ENCODE measurements around the gene MCU.
"Not testable (repeated sequence)": the region's sequence is repeated elsewhere in the genome, so short reads cannot be mapped to it uniquely, and the experiment has no call there.

The MCU gene

DNA sequence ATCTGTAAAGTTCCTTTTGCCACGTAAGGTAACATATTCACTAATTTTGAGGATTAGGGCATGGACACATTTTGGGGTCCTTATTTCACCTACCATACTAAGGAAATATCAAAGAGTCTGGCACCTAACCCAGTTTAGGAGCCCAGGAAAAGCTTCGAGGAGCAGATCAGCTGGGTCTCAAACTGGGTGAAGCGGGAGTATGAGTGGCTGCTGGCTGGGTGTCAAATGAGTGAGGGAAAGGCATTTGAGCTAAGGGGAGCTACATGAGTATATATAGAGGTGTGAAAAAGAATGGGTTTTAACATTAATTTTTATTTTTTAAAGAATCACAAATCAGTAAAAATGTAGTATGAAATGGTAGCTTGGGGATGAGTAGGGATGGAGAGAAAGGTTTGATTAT is 71.3 kb downstream of the MCU start:
- DNase-seq, result no peak

DNA sequence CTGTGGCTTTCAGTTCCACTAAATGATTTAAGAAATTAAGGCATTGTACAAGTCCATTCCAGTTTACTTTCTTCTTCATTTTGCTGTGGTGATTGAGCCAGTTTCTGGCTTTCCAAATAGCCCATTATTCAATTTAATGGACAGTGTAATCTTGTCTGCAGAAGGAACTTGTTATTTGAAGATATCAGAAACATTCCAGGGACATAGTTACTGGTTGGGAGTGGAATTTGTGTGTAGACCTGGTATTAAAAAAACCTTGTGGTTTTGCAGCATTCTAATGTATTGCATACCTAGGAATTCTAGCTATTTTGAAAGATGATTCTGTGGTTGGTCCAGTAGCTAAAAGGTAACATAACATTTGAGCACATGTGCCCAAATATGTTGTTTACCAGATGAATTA is 72.2 kb downstream of the MCU start:
- no peak for DNase-seq

- DNase-seq, result no peak
These were observed 73.3 kb downstream of the MCU start for GRCh38 chr10:72765051-72765745.

- not testable (repeated sequence) for DNase-seq
These were observed 79.3 kb downstream of the MCU start for GRCh38 chr10:72771195-72771594.

- no peak for DNase-seq
These were observed 80.1 kb downstream of the MCU start for GRCh38 chr10:72772031-72772430.

DNA sequence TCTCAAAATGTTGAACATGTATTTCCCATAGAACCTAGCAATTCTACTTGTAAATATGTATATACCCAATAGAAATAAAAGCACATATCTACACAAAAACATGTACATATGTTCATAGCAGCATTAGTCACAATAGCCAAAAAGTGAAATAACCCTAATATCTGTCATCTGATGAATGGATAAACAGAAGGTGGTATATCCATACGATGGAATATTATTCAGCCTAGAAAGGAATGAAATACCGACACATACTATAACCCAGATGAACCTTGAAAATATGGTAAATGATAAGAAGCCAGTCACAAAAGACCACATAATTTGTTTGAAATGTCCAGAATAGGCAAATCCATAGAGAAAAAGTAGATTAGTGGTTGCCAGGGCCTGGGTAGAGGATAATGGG is 87.9 kb downstream of the MCU start:
- DNase-seq, result no peak

DNA sequence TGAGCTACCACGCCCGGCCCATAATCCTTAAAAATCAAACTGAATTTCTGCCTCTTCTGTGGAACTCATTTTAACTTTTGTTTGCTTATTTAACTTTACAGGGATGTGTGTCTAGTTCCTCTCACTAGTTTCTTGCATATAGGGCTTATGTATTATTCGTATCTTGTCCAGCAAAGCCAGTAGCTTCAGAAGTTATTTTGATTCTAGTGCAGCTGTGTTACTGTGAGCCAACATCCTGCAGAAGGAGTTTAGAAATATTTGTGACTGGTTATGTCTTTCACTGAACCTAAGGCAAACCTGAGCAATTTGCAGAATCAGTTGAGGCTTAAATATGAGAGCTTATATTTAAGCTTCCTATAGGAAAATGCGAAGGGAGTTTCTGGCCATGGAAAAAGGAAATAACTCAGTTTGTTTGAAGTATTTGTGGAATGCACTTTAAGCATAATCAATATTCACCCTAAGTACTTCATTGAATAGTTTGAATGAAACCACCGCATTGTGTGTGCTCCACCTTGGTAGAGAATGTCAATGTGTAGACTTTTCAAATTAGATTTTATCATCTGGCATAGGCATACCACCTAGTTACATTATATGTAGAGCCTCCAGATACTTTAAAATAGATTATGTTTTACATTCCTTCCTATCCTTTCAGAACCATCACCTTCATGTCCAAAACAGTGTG is 90.8 kb downstream of the MCU start:
- no peak for DNase-seq

- DNase-seq, result no peak
These were observed 91.5 kb downstream of the MCU start for GRCh38 chr10:72783410-72783833.

GRCh38 chr10:72784551-72785351 is 92.8 kb downstream of the MCU start:
- no peak for DNase-seq

DNA sequence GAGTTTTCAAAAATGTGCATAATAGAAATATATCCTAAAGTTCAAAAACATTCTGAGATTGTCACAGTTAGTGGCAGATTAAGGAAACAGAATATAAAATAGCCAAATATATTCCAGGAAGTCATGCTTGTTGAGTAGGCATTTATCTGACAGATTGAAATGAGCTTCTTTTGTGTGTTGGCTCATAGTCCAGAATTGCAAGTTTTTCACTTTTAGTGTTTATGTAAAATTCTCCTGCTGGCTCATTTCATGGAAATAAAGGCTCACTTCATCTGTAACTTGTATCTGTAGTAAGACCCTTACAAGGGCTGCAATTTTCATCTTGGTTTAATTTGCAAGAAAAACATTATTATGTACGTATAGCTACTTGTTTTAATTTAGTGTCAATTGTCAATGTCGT is 93.5 kb downstream of the MCU start:
- no peak for DNase-seq

GRCh38 chr10:72790216-72790990 is 98.5 kb downstream of the MCU start:
- no peak for DNase-seq

DNA sequence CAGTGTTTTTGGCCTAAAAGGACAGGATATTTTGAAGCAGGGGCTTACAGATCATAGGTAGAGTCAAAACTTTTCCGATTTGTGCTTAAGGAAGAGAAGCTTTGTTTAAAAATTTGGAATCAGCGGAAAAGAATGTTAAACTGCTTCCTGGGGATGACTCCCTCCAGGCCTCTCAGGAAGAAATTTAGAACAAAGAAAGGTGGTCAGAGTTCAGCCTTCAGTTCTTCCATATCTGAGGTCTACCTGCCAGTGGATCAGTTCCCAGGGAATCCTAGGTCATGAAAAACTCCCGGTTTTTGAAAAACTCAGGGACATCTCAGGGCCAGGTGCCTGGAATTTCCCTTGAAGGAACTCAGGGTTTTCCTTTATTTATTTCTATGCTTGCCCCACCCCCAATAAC is 100.3 kb downstream of the MCU start:
- DNase-seq, result no peak

GRCh38 chr10:72793752-72794151 is 101.8 kb downstream of the MCU start:
- DNase-seq, result no peak

DNA sequence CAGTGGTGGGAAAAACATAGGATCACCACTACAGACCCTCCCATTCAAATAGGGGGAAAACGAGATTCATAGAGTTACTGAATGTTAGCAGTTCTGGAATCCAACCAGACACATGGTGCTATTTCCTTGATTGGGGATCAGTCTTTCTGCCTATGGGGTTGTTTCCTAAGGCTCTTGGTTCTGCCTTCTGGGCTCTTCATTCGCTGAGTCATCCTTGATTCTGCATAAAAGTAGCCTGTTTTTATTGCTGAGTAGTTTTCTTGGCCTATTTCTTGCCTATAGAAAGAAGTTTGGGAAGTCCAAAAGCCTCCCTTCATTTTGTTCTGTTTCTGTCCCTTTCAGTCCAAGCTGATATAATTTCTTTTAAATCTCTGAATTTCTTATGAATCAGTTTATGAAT is 102.3 kb downstream of the MCU start:
- no peak for DNase-seq

DNA sequence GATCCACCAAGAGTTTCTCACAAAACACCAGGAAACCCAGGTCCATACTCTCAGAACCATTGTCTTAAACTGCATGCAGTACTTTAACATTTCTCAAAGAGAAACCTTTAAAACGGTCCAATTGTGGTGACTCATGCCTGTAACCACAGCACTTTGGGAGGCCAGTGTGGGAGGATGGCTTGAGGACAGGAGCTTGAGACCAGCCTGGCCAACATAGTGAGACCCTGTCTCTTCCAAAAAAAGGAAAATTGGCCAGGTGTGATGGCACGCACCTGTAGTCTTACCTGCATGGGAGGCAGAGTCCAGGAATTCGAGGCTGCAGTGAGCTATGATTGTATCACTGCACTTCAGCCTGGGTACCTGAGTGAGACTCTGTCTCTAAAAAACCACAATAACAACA is 104.1 kb downstream of the MCU start:
- DNase-seq, result no peak

DNA sequence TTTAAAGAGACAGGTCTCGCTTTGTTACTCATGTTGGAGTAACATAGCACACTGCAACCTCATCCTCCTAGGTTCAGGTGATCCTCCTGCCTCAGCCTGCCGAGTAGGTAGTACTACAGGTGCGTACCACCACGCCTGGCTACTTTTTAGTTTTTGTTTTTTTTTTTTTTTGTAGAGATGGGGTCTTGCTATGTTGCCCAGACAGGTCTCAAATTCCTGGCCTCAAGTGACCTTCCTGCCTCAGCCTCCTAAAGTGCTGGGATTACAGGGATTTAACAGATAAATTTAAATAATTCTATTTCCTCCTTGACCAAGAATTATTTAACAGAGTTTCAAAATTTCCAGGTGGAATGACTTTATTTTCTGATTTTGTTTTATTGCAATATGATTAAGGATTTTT is 104.6 kb downstream of the MCU start:
- no peak for DNase-seq

GRCh38 chr10:72800000-72800740 is 108.2 kb downstream of the MCU start:
- no peak for DNase-seq

DNA sequence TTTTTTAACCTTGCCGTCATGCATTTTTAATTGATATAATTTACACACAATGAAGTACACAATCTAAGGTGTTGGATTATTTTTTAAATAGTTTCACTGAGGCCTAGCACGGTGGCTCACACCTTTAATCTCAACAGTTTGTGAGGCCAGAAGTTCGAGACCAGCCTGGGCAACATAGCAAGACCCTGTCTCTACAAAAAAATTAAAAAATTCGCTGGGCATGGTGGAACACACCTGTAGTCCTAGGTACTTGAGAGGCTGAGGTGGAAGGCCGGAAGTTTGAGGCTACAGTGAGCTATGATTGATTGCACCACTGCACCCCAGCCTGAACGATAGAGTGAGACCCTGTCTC is 108.8 kb downstream of the MCU start:
- no peak for DNase-seq

DNA sequence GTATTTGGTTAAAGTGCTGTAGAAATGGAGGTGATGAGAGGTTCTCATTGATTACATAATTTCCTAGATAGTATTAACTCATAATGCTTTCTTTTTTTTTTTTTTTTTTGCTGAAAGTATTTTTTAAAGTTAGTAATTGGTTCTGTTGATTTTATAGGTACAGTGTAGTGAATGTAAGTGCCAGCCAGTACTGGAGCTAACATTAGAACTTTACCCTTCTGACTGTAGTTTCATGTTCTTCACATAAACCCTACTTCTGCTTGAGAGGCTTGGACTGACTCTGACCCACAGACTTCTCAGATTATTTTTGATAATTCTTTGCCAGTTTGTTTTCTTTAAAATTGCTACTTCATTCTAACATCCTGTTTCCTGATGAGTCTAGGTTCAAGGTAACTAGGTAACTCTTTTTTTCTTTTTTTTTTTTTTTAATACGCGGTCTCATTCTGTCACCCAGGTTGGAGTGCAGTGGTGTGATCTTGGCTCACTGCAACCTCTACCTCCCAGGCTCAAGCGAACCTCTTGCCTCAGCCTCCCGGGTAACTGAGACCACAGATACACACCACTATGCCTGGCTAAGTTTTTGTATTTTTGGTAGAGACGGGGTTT is 109.4 kb downstream of the MCU start:
- DNase-seq, result peak in 2 of 6 experiments; percentile 6 to 7

GRCh38 chr10:72802332-72802731 is 110.4 kb downstream of the MCU start:
- DNase-seq, result no peak

DNA sequence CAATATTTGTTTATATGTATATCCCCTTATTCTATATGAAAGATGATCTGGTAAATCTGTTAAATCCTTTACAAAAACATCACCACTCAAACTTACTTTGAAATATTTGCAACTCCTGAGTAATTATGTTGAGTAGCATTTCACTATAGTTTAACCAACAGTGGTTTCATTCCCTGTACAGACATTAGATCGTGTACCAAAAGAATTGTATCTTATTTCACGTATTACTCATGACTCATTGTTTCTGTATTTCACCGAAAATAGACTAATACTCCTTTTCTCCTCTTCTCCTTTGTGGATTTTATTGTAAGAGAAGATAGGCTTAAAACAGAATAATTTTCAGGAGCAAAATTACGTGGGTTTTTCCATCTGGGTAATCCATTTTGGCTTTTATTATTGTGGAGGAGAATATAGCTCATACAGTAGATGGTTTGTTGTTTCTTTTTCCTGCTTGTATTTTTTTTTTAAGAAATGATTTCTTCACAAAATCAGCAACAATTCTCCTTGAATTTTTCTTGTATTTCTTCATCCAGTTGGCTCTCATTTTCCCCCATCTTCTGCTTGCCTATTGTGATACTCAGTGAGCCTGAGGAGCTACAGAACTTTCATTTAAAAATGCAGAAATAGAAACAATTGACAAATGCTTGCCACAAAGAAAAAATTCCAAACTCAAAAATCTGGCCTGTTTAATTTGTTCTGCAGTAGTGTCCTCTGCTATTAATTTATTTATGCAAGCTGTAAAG is 111.0 kb downstream of the MCU start:
- DNase-seq, result no peak
